ENCODE results near the gene CACHD1. TPM values are rescaled to one million over a fixed set of nuclear protein-coding genes. Genes with fewer than 3 reads are reported as not detected.
"Not testable (repeated sequence)": the region's sequence is repeated elsewhere in the genome, so short reads cannot be mapped to it uniquely, and the experiment has no call there.

The CACHD1 gene
- total RNA-seq, 1 donor from 2014 or later = 12.8 TPM

DNA sequence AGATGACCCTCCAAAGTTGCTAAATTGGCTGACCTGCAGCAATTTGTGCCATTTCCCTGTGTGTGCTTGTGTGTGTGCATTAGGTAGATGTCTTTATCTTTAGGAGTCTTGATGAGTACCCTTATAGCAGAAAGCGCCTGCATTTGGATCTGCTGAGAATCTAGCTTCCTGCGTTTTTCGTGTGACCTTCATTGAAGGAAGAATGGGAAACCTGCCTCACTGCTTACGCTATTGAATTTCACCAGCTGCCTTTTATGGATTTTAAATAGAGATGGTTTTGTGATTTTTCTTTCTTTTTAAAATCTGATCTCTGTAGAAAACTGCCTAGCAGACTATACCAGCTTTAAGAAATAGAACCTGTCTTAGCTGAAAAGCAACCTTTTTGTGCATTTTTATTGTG, 124.5 kb downstream of the CACHD1 start:
- DNase-seq = no peak

DNA sequence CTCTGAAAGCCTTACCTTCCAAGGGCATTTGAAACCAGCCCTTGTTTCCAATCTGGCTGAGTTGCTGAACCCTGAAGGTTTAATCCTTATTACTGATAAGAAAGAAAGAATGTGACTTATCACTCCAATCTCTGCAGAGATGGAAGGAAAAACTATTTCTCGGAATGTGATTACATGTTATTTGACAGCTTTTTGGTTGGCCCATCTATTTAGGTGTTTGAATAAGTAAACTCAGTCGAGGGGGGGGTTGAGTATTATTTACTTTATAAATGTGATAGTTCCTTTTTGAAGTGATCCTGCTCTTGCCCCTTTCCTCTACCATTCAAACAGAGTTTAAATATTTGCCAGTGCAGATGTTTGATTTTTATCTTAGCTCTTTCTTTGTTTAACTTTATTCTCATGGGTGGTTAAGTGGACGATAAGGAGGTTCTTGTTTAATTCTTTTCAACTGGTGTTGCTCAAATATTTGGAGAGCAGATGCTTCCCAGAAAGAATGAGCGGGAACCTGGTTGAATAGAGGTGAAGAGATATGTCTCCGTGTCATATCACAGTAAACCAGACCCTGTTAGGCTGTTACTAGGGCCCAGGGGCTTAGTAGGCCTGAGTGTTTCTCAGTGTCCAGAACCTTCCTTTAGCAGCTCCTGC, 126.1 kb downstream of the CACHD1 start:
- DNase-seq = no peak

DNA sequence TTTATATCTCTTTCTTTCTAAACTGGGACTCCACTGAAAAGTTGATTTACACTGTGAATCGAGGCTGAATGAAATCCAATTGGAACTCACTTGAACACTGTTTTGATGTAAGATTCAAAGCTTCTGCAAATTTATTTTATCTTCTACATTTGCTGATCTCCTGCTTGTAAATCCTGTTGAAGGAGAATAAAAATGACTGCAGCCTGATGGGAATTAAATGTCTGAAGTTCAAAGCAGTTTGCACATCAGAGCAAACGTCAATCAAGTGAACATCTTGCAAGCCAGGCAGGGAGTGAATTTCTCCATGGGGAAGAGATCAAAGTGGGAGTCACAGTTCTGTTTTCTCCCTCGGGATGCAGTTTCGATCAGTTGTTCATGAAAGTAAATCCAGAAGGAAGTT, 127.2 kb downstream of the CACHD1 start:
- DNase-seq = no peak

DNA sequence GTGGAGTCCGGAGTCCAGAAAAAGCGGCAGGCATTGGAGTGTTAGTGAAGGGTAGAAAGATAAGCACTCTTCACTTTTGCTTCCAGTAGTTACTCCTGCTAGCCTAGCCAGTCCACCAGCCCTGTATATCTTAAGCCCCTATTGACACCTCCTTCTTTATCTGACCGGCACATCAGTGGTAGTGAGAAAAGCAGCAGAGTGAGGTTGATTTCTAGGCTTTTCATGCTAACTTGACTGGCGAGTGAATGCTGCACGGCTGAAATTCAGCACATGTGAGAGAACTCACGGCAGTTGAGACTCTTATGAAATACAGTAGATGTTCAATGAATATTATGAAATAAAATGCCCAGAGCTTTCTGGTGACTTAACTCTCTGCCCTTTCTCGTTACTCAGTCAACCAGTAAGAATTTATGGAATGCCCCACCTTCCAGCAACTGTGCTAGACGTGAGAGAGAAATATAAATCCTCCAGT, 128.2 kb downstream of the CACHD1 start:
- DNase-seq = peak; percentile 2

DNA sequence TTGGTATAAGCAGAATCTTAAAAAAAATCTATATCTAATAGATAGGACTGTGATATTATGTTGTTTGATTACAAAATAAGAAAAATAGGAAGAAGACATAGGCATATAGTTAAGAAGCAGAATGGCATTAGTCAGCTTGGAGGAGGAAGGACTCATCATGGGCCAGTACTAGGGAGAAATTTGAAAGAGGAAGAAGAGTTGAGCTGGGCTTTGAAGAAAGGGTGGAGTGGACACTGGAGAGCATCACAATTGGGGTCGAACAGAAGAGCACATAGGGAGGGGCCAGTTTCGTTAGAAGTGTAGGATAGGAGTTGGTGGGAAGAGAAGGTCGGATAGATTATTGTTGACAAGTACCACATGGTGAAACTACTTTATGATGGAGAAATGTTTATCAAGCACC, 129.3 kb downstream of the CACHD1 start:
- no peak for DNase-seq

DNA sequence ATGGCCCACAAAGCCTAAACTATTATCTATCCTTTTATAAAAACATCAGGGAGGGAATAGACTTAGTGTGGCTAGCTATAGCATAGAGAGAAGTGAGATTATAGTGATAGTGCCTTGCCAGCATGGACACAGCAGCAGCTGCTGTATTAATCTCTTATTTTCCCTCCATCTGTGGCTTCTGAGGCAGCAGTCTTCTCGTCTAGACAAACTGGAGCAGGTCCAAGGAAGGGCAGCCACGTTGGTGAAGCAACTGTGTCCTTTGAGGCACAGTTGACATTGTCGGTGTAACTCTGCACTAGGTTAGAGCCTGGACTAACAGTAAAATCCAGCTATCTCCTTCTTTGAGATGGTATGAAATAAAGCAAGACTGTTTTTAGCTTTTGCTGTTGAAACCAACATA, 131.3 kb downstream of the CACHD1 start:
- peak; percentile 51 for DNase-seq

DNA sequence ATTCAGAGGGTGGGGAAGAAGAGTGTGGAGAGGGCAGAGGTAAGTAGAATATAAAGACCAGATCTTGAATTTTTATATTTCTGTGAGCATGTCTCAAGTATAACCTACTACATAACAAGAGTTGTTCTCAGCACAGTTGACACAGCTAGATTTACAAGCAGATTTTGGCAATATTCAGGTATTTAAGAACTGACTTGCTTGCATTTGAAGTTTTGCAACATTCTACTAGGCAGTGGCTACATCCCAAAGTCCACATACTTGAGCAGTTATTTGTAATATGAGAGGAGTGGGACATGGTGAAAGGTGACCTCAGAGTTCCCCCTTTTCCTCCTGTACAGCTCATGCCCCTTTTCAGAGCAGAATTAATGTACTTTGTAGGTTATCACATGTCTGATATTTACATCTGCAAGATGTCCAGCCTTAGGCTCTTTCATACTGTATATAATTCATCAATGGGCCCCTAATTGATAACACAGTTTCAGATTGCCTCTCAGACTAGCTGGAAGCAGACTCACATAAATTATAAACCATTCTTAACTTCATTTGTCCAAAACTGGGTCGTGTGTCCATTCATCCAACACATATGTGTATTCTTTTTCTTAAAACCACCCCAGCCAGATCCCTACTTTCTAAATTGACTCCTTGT, 138.2 kb downstream of the CACHD1 start:
- peak; percentile 13 for DNase-seq

DNA sequence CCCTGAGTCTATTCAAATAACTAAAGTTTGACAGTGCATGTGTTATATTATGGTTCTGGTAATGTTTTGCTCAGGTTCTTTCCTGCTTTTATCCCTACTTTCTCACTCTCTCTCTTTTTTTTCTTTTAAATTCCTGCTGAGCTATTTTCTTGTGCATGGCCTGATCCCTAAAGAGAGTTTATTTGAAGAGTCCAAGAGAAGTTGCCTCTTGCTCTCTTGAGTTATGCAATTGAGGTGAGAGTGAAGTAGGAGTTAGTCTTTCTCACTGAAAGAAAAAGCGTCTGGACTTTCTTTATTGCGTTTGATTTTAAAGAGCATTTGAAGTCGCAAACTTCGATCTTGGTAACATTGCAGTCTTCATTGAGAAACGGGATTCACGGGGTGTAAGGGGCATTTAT, 138.7 kb downstream of the CACHD1 start:
- DNase-seq = no peak

DNA sequence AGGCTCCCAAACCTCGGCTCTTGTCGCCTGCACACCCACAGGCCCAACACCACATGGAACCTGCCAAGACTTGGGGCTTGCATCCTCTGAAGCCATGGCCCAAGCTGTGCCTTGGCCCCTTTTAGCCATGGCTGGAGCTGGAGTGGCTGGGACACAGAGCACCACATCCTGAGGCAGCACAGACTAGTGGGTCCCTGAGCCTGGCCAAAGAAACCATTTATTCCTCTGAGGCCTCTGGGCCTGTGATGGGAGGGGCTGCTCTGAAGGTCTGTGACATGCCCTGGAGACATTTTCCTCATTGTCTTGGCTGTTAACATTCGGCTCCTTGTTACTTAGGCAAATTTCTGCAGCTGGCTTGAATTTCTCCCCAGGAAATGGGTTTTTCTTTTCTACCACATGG, 141.0 kb downstream of the CACHD1 start:
- DNase-seq = not testable (repeated sequence)

DNA sequence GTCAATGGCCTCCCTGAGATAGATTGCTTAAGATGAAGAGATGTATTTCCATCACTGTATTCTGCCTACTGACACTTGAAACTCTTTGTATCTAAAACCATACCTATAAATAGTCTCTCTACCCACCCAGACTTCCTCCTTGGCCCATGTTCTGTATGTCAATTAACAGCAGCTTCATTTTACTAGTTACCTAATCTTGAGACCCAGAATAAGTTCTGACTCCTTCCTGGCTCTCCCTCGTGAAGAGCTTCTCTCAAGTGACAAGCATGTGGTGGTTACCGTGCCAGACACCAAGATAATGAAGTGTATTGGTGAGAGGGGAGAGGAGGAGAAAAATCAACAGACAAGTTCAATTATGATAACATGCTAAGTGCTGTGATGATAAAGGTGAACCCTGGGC, 146.1 kb downstream of the CACHD1 start:
- DNase-seq = peak; percentile 8

DNA sequence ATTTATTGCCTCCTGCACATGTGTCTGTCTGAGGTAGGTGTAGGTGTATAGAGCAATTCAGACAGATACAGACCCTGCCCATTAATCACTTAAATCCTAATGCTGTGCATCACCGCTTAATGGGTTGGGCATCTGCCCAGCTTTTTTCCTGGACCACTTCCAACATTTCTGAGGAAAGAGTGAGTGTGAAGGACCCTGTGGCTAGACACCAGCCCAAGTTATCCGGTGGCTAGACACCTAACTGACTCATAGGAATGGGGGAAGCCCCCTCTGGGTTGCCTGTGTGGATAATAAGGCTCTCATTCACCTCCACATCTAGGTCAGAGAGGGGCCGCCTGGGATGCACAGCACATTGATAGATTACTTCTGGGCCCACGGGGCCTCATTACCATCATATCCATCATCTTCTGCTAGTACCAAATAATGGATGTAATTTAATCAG, 153.8 kb downstream of the CACHD1 start:
- DNase-seq = no peak

DNA sequence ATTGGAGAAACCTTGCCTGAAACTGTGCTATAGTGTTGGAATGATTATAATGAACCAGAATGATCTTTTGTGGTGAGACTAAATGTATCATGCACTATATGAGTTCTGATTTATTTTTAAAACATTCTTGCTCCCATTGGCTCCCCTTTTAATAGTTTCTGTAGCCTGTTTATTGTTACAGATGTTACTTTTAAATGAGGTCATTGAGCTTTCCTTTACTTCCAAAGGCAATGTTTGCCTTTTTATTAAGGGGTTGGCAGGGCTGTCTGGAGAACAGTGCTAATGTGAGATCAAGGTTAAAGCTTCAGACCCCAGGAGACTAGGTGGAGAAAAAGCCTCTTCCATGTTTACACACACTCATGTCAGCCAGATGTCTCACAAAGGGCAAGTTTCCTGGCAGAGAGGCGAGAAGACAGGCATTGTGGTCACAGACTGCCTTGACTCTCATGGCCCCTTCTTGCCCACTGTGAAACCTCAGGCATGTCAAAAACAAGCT, 154.3 kb downstream of the CACHD1 start:
- peak; percentile 21 for DNase-seq

DNA sequence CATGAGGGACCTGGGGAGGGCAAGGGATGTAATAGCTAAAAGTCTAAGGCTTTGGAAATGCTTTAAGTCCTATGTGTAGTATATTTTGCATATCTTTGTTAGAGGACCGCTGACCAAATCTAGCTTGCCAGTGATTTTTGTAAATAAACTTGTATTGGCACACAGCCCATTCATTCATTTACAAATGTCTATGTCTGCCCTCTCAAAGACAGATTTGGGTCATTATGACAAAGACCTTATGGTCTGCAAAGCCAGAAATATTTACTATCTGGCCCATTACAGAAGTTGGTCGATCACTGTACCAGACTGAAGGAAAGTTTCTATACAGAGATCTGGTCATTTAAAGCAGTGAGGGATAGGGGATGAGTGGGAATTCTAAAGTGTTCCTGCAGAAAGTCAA, 154.9 kb downstream of the CACHD1 start:
- no peak for DNase-seq

DNA sequence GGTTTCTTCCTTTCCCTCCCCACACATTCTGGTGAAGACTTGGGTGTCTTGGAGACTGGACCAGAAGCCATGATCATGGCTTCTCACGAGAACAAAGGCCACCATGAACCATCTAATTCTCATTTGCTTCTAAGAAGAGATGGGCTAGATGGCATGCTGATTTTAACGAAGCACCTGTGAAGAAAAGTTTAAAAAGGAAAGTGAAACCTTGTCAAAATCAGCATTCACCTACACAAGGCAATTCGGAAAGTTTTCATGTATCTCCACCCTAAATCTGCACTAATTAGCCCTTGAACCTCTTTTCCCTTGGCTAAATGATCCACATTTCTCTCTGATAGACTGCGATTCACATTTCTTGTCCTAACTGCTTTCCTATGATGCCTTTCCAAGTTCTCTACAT, 160.7 kb downstream of the CACHD1 start:
- no peak for DNase-seq

DNA sequence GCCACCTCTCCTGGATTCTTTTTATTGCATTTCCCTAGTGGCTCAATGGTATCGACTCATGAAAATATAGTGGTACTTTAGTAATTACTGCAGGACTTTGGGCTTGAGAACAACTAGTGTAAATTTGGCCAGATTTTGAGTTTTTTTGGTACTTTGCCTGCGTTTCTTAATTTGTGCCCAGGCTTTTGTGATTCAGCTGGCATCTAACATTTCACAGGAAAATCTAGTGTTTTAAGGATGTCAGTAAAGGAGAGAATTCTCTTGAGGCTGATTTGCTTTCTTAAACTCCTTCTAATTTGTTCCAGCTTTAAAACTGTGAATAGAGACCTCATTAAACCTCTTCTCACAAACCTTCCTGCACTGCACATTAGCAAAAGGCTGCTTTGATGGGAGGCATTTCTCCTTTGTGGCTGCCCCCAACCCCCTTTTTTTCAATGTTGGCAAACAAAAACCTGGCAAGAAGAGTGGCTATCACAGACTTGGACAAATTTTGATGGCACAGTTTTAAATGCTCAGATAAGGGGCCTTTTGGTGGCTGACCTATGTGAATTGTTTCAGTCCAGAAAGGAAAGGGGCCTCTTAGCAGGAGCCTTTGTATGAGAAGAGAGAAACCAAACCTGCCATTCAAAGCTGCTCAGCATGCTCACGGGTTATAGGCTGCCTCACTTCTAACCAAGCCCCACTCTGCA, 161.6 kb downstream of the CACHD1 start:
- no peak for DNase-seq

DNA sequence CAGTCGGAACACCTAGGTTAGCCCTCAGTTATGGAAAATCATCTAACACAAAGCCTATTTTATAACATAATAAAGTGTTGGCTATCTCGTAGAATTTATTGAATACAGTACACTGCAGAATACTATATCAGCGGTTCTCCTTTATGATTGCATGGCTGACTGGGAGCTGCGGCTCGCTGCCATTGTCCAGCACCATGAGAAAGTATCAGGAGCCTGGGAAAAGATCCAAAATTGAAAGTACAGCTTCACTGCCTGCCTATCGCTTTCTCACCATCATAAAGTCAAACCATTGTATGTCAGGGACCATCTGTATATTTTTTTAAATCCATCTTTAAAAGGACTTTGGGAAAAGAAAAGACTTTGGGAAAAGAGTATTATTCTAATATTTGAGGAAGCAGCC, 163.0 kb downstream of the CACHD1 start:
- DNase-seq = no peak

DNA sequence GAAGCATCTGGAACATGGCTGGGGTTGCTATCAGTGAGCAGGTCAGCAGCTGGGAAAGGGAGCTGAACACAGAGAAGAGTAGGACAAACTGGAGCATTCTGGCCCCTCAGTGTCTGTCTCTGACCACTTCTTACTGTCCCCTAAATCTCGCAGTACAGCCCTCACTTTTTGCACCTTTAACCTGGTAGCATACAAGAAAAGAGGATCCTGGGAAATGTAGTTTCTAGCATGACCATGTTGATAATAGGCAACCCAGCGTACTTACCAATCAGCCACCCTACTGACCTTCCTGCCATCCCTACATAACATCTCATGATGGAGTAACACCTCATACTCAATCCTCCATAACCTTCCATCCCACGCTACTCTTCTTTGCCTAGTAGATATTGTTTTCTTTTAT, 175.8 kb downstream of the CACHD1 start:
- DNase-seq = no peak

DNA sequence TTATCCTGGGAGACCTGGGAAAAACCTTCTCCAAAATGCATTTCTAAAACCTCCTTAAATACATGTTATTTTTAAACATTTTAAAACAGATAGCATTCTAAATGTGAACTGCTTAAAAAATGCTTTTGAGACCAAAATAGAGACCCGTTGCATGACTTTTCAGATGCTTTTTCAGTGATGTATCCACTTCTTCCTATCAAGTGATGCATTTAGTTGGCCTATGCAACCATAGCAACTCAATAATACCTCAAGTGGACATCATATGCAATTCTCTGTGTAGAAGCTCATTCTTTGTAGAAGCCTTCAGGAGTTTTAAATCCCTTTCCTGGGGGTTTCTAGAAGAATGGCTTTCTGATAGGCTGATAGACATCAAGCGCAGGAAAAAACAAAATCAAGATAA, 180.5 kb downstream of the CACHD1 start:
- peak; percentile 13 for DNase-seq

DNA sequence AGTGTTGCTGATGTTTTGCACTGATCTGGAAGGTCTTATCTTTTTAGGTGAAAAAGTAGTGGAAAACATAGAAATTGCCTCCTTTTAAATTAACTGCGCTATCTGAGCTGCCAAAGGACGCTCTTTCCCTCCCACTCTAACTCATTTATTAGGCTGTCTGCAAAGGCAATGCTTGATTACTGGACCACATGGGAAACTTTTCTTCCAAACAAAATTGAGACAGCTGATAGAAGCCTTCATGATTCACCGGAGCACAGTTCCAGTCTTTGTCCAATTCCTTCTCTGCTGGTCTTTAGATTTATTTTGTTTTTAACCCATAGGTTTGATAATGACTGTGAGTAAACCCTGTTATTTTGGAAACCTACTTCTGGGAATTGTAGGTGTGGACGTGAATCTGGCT, 181.9 kb downstream of the CACHD1 start:
- no peak for DNase-seq

DNA sequence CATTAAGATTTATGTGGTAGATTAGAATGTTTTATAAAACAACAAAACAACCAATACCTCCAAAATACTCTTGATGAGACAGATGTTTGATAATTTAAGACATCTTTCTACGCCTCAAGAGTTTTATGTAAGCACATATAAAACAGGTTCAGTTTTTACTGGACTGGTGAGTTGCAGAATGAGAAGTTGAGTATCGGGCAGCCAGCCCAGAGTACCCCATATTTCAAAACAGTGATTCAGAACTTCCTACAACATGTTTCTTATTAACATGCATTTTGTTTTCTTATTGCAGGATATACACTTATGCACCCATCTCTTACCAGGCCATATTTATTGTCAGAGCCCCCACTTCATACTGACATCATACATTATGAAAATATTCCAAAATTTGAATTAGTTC, 183.5 kb downstream of the CACHD1 start:
- no peak for DNase-seq

DNA sequence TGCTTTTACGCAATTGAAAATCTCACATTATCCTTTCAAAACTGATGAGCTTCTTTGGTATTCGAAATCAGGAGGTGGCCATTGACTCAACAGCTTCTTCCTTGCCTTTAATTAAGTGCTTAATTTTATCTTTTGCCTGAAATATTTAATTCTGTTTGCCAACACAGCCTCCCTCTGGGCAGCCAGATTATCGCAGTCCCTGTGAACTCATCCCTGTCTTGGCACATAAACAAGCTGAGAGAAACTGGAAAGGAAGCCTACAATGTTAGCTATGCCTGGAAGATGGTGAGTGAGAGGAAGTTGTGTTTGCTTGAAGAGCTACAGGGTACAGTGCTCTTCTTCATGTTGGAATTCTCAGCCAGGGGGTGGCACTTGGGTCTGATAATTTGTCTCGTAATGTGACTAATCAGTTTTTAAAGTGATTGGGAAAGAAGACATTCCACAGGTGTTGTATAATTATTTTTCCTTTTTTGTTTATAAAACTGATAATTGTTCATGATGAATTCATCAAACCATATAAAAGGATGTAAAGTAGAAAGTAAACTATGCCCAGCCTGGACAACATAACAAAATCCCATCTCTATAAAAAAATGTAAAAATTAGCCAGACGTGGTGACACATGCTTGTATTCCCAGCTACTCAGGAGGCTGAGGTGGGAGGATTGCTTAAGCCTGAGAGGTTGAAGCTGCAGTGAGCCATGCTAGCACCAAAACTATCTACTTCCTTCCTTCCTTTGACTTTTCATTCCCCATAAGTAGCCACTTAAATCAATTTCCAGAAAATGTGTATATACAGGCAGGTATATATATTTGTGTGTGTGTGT, 184.8 kb downstream of the CACHD1 start:
- peak; percentile 9 for DNase-seq

DNA sequence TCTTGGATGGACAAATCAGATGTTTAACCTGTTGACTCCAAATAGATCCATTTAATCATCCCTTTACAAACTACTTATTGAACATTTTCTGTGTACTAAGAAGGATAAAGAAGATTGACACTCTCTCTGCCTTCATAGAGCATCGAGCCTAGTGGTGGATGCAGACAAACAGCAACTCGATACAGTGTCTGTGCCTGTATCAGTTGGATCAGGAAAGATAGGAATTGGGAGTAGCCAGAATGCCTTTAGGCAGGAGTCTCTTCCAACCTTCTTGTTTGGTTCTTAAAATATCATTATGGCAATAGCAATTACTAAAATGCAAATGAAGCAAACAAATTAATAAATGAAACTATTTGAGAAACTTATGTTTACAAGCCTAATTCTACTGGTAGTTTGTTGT, 185.9 kb downstream of the CACHD1 start:
- no peak for DNase-seq

All from tongue (tissue), 2 donors.